HG03457 (cell line): Measurements from ENCODE around the gene DNAH6.

Experiments used
- ATAC-seq: cut with Tn5 transposase; IDR thresholded peaks from one replicate; pipeline ENCODE4 v1.9.1; 2021; ENCODE audit warnings: moderate number of reproducible peaks; ENCODE audit not compliant: unreplicated experiment

DNAH6 gene

DNA sequence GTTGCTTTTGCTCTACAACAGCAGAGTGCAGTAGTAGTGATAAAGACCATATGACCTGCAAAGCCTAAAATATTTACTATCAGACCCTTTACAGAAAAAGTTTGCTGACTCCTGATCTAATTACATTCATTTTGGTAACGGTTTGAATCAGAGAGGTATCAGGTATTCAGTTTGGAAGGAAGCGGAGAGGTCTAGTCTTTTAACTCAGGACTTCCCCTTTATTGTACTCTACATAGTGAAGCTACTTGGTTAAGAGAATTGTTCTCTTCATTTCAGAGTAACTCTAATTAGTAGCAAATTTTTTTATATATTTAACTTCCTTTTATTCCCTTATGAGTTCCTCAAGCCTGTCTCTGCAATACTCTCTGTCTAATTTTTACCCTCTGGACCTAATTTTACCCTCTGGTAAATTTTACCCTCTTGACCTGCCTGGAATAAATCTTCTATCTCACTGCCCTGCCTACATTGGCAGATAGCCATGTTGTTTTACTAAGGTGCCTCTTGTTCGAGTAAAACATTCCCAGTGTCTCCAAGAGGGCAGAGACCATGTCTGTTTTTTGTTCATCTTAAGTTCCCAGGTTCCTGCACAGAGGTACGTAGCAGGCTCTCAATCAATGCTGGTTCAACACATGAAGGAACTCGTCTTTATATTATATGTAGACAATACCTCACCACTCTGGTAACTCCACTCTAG is 170.6 kb downstream of the DNAH6 start:
- no peak for ATAC-seq

DNA sequence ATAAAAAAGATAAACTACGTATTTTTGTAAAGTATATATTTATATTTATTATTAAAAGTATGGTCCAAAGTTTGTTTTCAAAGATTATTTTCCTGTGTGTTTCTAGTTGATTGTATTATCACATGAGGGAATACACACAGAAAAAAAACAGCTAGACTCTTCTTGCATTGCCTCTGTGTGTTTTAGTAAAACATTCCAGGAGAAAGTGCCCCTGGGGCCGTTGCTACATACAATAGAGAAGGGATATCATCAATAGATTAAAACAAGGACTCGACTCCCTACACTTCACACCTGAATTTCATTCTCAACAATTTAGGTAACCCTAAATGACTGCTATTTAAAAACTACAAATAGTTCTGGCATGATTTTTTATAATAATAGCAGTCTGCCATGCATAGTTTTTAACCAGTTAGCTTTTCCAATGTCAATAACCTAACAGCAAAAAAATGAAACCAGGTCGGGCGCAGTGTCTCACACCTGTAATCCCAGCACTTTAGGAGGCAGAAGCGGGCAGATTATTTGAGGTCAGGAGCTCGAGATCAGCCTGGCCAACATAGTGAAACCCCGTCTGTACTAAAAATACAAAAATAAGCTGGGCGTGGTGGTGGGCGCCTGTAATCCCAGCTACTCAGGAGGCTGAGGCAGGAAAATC is 171.3 kb downstream of the DNAH6 start:
- ATAC-seq, result no peak

DNA sequence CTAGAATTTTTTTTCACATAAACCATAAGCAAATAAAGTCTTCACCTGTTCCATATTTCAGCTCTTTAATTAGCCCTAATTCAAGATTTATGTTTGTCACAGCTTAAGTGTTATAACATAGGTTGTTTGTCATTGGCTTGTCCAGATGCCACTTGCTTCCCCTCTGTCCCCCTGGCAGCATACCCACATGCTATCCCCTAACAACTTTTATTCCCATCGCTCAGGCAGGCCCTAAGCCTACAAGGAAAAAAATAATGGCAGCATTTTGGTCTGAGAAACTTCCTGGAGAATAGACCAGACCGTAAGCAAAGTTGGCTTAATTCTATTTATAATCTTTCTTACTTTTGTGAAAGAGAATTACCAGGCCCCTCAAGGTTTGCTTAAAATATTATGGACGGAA is 173.9 kb downstream of the DNAH6 start:
- no peak for ATAC-seq

DNA sequence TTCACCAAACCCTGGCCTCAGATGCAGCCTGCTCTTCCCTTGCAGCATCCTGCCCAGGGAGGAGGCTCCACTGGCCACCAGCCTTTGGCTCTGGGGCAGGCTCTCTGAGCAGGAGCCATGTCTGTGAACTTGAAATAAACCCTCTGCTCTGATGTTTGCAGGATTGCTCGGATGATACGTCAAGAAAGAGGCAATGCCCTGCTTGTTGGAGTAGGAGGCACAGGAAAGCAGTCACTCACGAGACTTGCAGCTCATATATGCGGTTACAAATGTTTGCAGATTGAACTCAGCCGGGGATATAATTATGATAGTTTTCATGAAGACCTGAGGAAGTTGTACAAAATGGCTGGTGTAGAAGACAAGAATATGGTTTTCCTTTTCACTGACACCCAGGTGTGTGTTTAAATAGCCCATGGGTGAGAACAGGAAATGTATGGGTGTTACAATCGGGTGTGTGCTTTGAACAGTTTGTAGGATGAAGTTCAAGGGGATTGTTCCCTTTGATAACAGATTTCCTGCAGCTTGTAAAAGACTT is 177.9 kb downstream of the DNAH6 start:
- ATAC-seq, result no peak

DNA sequence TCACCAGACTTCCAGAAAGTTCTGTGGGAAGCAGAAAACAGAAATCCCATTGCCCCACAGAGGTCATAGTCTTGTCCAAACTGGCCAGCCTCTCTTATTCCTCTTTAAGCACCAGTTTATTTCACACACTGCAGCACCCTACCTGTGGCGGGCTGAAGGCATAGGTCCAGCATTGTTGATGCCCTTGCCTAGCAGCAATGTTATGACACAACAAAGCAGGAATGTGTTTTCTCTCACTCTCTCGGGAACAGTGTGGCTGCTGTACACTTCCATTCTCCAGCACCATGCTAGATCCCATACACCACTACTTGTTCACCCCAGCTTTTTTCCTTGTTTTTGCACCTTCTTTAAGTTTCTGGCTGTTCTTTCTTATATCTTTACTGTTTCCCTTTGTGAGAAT is 181.6 kb downstream of the DNAH6 start:
- no peak for ATAC-seq

DNA sequence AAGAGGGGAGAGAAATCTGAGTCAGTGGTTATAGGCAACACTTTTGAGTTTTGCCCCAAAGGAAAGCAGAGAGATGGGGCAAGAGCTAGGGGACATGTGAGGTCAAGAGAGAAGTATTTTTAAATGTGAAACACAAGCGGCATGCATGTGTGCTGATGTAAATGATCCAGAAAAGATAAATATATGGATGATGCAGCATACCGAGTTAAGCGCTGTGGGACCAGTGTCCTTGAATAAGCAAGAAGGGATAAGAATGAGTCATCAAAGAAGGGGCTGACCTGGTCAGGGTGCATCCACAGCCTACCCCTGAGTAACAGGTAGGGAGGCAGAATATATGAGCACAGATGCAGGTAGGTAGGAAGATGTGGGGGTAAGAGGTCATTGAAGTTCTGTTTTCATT is 183.7 kb downstream of the DNAH6 start:
- ATAC-seq, result no peak

DNA sequence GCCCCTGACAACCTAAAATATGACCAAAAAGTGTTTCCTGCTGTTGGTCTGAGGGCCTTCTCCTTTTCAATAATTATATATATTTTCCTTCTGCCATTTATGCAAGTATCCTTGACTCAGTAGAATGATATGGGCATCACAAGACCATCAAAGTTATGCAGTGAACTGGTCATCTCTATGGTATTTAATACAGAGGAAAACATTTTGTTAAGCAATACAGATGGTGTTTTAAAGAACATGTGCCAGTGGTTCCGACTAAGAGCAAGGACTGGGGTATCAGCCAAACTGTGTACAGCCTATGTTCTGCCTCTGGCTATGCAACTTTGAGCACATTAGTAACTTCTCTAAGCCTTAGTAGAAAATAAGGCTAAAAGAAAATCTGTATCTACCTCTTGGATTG is 185.6 kb downstream of the DNAH6 start:
- no peak for ATAC-seq

DNA sequence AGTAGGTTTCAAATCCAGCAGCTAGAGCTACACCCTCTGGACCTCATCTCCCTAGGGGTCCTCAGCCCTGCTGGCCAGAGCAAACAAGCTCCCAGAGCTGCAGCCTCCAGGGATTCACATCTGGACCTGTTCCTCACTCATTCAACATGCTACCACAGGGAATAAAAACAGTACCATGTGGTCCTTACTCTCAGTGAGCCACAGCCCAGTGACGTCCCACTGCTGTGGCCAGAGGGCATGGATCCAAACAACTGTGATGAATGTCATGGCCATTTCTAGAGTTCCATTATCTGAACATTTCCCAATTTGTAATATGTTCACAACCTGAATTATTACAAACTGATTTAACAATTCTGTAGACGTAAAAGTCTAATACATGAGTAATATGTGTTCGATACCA is 186.6 kb downstream of the DNAH6 start:
- ATAC-seq, result no peak

DNA sequence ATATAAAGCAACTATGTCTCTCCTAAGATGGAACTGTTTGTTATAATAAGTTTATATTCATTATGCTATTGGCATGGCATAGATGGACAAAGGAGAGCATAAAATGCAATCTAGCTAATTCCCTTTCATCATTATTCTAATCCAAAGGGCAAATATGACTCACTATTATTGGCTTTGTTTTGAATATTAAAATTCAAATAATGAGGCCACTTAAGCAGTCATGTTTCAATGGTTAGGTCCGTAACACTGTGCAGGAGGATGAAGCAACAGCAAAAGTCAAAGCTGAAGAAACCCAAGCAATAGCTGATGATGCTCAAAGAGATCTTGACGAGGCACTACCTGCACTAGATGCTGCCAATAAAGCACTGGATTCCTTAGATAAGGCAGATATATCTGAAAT is 187.5 kb downstream of the DNAH6 start:
- ATAC-seq, result no peak

DNA sequence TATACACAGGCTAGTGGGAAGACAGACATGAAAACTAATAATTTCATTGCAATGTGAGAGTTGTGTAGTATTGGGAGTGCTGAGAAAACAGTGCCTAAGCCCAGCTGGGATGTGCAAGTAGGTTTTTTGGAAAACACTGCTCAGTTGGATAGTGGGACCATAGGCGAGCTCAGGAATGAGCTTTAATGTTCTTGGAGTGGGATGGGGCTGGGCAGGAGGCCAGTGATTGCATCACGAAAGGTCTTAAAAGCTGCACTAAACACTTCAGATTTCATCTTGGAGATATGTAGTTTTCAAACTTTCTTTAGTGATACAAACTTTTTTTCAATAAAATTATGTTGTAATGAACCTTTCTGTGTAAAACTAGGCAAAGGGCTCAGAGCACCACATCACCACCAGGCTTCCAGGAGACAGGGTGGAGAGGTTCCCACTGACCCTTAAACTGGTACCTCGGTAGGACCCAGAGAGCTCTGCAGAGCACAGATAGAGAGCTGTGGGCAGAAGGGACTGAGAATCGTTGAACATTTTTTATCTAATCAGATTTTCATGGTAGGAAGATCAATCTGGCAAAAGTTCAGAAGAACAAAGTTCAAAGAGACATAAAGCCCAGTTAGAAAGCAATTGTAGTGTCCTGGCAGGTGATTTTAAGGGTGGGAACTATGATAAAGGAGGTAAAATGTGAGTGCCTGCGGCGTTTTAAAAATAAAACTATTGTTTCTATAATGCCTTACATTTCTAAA is 188.4 kb downstream of the DNAH6 start:
- no peak for ATAC-seq

DNA sequence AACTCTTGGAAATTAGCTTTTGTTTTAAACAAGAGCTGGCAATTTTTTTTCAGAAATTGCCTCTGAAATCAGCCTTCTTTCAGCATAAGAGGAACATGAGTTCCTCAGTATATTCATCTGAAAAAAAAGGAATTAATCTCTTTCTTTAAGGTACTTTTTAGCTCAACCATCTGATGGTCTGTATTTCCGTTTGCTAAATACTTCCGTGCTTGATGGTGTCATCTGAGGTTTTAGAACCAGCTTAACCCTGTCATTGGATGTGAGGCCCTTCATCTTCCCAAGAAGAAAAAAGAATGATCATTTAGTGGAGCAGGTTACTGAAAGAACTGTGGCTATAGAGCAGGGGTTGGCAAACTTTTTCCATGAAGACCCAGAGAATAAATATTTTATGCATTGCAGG is 189.6 kb downstream of the DNAH6 start:
- ATAC-seq, result no peak

DNA sequence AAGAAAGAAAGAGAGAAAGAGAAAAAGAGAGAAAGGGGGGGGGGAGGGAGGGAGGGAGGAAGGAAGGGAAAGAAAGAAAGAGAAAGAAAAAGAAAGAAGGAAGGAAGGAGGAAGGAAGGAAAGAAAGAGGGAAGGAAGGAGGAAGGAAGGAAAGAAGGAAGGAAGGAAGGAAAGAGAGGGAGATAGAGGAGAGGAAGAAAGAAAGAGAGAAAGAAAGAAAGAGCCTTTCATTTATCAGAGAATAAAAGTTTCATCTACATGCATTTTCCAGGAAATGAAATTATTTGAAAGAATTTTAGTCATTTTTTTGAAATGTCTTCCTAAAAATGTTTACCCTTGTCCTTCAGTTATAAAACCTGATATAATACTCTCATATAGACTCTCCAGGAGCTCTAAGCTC is 192.1 kb downstream of the DNAH6 start:
- no peak for ATAC-seq

DNA sequence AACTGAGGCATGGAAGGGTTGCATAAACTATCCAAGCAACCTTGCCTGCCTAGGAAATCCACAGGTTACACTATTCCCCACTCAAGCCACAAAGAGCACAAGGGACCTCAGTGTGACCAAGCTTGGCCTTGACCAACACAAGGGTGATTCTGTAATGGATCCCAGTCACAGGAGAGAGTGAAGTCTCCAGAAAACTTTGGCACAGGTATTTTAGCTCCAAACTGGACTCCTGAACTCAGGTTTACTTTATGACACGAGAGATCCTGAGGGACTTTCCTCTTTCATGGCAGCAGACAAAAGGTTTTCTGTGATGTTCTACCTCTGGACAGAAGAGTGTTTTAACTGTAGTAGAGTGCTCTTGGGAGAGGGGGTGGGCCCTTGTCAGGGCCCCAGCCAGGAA is 195.4 kb downstream of the DNAH6 start:
- ATAC-seq, result no peak

DNA sequence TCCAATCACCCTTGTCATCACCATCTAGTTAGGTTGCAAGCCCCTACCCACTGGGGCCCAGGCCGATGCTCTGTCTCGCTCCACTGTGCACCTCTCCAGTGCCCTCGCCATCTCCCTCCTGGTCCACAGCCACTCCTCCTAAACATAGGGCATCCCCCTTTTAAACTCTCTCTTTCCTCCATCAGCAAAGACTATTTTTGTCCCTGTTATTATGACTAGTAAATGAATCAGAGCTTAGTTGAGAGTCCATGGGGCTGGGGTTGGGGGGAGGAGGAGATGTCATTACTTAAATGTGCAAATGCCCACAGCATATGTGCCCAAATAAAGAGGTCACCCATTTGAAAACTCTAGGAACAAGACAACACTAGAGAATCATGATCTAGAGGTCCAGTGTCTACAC is 197.1 kb downstream of the DNAH6 start:
- ATAC-seq, result no peak

DNA sequence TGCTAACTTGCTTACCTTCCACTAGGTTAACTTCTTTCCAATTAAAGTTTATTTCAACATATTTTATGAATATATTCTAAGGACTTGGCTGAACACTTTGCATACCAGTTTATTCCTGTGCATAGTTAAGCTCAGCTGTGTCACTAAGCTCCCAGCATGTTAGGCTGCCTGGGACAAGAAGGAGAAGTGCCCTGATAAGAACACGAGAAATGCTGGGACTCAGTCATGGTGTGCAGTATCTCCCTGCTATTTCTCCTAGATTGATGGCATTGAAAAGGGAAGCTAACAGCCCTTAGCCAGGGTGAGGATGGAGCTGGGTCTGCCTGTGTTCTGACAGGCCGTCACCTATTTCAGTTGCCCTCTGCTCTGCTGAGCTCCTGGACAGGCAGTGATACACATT is 200.3 kb downstream of the DNAH6 start:
- no peak for ATAC-seq

DNA sequence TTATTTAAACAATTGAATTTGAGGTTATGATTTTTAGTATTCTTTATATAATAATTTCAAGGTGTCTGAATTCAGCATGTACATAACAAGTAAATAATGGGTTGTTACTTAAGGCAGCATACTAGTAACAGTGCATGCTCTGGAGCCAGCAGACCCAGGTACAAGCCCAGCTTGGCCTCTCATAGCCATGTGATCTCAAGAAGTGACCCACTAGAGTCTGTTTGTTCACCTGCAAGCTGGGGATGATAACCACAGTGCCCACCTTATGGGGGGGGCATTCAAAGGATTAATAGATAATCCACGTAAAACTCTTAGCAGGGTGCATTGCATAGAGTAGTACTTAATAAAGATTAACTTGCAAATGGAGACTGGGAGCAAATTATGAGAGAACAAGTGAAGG is 201.0 kb downstream of the DNAH6 start:
- ATAC-seq, result no peak

DNA sequence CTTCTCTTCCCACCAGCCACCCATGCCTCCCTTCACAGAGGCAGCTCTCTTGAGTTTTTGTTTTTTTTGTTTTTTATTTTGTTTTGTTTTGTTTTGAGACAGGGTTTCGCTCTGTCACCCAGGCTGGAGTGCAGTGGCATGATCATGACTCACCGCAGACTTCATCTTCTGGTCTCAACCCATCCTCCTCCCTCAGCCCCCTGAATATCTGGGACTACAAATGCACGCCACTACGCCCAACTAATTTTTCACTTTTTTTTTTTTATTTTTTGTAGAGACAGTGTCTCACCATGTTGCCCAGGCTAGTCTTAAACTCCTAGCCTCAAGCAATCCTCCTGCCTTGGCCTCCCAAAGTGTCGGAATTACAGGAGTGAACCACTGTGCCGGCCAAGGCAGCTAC is 203.1 kb downstream of the DNAH6 start:
- no peak for ATAC-seq

DNA sequence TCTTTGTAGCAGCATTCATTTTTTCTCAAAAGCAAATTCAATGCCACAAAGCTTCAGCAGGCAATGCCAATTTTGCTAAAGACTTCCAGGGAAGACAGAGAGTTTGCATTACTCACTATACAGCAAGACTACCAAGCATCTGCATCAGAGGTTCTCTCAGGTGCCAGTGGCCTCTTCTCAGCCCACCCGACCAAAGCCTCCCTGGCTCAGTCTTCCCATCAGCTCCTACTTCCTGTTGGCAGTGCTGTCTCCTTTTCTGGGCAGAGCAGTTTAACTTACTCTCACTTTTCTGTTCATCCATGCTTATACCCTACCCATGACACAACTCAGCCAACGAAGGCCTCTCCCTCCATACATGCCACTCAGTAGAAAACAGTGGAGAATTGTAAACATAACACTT is 207.5 kb downstream of the DNAH6 start:
- no peak for ATAC-seq

DNA sequence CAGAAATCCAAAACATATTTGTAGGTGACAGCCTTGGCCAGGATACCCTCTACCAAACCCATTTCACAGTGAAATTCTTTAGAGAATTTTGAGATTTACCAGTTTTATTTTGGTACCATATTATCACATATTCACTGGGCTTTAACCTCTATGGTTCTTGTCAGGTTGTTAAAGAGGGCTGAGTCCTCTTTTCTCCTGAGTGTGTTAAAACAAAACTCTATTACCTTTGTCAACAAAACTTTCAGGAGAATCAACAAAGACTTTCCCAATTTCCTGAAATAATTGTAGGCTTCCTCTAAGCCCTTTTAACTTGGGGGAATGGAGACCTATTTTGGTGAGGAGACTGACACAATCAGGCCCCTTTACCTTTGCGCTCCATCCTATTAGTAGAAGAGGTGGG is 209.4 kb downstream of the DNAH6 start:
- no peak for ATAC-seq

DNA sequence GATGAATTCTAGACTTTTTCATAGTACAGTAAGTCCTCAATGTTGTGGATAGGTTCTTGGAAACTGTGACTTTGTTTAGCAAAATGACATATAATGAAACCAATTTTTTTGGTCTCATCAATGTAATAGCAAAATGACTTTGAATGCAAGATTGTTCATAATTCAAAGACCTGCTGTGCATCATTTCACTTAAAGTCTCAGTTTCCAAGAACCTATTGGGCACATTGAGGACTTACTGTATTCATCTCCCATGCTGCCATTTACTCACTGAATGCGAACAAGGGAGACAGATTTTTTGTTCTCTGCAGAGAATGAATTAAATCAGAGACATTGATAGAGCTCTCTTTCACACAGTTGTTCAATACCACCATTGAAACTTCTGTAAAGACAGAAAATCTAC is 211.0 kb downstream of the DNAH6 start:
- ATAC-seq, result no peak

DNA sequence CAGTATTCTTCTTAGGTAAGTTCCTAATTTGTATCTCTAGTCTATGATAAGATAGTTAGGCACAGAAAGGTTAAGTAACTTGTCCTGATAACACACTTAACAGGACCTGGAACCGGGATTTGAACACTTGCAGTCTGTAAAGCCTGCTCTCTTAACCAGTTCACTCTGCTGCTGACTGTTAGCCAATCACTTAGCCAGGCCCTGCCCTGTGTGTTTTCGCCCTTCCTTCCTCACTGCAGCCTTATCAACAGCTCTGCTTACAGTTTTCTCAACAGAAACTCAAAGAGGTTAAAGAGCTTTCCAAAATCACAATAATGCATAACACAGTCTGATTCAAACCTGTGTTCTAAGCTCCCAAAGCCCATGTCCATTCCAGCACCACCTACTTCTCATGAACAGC is 212.9 kb downstream of the DNAH6 start:
- ATAC-seq, result no peak

DNA sequence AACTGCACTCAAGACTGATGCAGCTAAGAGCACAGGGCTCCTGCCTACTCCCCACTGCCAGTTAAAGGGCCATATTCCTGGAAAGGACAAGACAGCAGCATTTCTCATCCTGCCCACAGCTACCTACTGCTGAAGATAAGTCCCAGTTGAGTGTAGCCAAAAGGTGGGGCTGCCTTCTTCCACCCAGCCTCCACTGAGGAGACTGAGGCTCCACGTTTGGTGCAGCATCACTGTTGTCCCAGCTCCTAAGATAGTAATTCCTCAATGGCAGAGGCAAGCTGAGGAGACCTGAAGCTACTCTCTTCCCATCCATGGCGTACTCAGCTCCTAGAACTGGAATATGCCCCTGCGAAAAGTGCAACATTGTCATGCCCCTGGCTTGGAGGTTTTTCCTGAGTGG is 214.9 kb downstream of the DNAH6 start:
- no peak for ATAC-seq
